Activated CD4-positive, alpha-beta T cell treated with anti-CD3 and anti-CD28 coated beads for 1 hour (primary cell): ENCODE results near the gene IL12RB1.
A peak's percentile ranks its signal among the peaks of the same experiment; 100 is the strongest.
"Not testable (repeated sequence)": the region's sequence is repeated elsewhere in the genome, so short reads cannot be mapped to it uniquely, and the experiment has no call there.

Experiments
- DNase-seq: peaks from one replicate; pipeline ENCODE4 v3.0.0-alpha.2; 2020

IL12RB1 gene

DNA sequence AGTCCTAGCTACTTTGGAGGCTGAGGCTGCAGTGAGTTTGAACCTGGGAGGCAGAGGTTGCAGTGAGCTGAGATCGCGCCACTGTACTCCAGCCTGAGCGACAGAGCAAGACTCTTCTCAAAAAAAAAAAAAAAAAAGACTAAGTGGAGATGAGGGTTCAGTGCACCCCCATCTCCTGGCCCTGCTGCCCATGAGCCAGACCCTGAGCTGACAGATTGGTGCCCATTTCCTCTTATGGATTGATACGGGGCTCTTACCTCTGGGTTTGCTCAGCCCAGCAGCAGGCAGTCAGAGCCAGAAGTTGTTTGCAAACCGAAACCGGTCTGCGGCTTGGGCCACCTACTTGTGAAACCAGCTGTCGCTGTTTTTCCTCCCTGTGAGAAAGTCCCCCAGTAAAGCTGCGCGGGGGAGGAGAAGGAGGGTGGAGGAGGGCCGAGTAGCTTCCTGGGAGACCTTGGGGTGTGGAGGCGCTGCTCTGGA, 41.9 kb downstream of the IL12RB1 start:
- DNase-seq = peak; percentile 75

GRCh38 chr19:18043676-18044075, 43.1 kb downstream of the IL12RB1 start:
- no peak for DNase-seq

GRCh38 chr19:18041054-18041453, 45.7 kb downstream of the IL12RB1 start:
- no peak for DNase-seq

GRCh38 chr19:18032102-18032501, 54.6 kb downstream of the IL12RB1 start:
- not testable (repeated sequence) for DNase-seq

- not testable (repeated sequence) for DNase-seq
Observed at GRCh38 chr19:18031401-18031800, 55.3 kb downstream of the IL12RB1 start.

- DNase-seq = no peak
Observed at GRCh38 chr19:18029617-18030338, 57.0 kb downstream of the IL12RB1 start.

GRCh38 chr19:18027151-18027550, 59.6 kb downstream of the IL12RB1 start:
- no peak for DNase-seq

- DNase-seq = peak; percentile 51
Observed at GRCh38 chr19:18023622-18024251, 63.0 kb downstream of the IL12RB1 start.

- peak; percentile 64 for DNase-seq
Observed at GRCh38 chr19:18021121-18021755, 65.5 kb downstream of the IL12RB1 start.

- DNase-seq = no peak
Observed at GRCh38 chr19:18020212-18021085, 66.3 kb downstream of the IL12RB1 start.

GRCh38 chr19:18017275-18018083, 69.3 kb downstream of the IL12RB1 start:
- DNase-seq = no peak

- no peak for DNase-seq
Observed at GRCh38 chr19:18016209-18016910, 70.4 kb downstream of the IL12RB1 start.

- no peak for DNase-seq
Observed at GRCh38 chr19:18014197-18014596, 72.5 kb downstream of the IL12RB1 start.

- DNase-seq = no peak
Observed at GRCh38 chr19:18013210-18014111, 73.3 kb downstream of the IL12RB1 start.

GRCh38 chr19:18010149-18010548, 76.6 kb downstream of the IL12RB1 start:
- DNase-seq = no peak

DNA sequence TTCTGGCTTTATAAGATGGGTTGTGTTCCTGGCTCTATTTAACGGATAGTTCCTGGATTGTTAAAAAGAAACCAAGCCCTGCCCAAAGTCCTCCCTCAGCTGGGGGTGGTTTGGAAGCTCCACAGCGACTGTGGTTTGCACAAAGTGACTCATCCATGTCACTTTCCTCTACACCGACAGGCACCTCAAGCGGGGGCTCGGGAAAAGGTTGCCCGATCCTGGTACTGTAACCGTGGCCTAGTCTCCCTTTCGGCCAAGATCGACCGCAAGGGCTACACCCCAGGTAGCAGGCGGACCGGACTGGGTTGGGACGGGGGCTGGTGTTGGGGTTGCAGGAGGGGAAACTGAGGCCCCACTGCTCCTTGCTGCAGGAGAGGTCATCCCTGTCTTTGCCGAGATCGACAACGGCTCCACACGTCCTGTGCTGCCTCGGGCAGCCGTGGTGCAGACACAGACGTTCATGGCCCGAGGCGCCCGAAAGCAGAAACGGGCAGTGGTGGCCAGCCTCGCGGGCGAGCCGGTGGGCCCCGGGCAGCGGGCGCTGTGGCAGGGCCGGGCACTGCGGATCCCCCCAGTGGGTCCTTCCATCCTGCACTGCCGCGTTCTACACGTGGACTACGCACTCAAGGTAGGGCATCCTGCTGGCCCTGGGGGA, 77.2 kb downstream of the IL12RB1 start:
- DNase-seq = no peak
